ENCODE data around the gene EXOG.

Gene EXOG

GRCh38 chr3:38507120-38507519 is 11.0 kb downstream of the EXOG start:
- Histone ChIP-seq H4K20me1 (ENCODE audit: insufficient read depth) (no peaks in the 10 kb centered on the region), H3K4me2 (no peak overlapping the region), H3K27ac (no peak overlapping the region), H3K79me2 (ENCODE audit: insufficient read depth, low read depth) (no peaks in the 10 kb centered on the region), H3K4me3 (IDR thresholded peaks at IDR 0.05; ENCODE audit: insufficient read depth, low read depth, low read length) (no peak overlapping the region), H3K4me1 (ENCODE audit: low read depth, poor library complexity, severe bottlenecking) (no peaks in the 10 kb centered on the region), H3K27me3 (ENCODE audit: insufficient read depth, low read depth) (no peaks in the 10 kb centered on the region), H2AFZ (ENCODE audit: low read depth) (no peak overlapping the region), H3K36me3 (ENCODE audit: insufficient read depth) (no peaks in the 10 kb centered on the region), H3K9ac (no peak overlapping the region)
- TF ChIP-seq, protein P1, sequence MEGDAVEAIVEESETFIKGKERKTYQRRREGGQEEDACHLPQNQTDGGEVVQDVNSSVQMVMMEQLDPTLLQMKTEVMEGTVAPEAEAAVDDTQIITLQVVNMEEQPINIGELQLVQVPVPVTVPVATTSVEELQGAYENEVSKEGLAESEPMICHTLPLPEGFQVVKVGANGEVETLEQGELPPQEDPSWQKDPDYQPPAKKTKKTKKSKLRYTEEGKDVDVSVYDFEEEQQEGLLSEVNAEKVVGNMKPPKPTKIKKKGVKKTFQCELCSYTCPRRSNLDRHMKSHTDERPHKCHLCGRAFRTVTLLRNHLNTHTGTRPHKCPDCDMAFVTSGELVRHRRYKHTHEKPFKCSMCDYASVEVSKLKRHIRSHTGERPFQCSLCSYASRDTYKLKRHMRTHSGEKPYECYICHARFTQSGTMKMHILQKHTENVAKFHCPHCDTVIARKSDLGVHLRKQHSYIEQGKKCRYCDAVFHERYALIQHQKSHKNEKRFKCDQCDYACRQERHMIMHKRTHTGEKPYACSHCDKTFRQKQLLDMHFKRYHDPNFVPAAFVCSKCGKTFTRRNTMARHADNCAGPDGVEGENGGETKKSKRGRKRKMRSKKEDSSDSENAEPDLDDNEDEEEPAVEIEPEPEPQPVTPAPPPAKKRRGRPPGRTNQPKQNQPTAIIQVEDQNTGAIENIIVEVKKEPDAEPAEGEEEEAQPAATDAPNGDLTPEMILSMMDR (conservative IDR thresholded peaks at IDR 0.05; ENCODE audit: low read depth, low read length): no peak

DNA sequence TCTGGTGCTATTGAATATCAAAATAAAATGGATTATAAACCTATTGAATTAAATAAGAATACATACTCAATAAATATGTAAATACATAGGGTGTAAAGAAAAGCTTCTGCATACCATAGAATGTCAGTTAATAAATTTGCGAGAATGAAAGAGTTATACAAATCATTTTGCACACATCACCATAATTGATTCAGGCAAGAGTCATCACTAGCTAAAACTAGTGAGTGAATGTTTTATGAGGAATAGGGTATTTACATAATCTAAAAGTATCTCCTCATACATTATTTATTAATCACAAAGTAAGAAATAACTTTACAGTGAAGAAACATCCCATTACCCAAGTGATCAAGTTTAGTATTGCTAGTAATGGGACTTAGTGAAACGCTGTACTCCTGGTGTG is 13.6 kb downstream of the EXOG start:
- Histone ChIP-seq H3K27me3 (ENCODE audit: insufficient read depth, low read depth) (no peaks in the 10 kb centered on the region), H3K36me3 (ENCODE audit: insufficient read depth) (no peaks in the 10 kb centered on the region), H3K27ac (no peak overlapping the region)

GRCh38 chr3:38510631-38511030 is 14.5 kb downstream of the EXOG start:
- Histone ChIP-seq H3K4me1 (ENCODE audit: low read depth, poor library complexity, severe bottlenecking) (no peaks in the 10 kb centered on the region), H3K36me3 (ENCODE audit: insufficient read depth) (no peaks in the 10 kb centered on the region), H3K4me2 (no peak overlapping the region), H3K9ac (no peak overlapping the region), H2AFZ (ENCODE audit: low read depth) (no peak overlapping the region), H3K79me2 (ENCODE audit: insufficient read depth, low read depth) (no peaks in the 10 kb centered on the region), H4K20me1 (ENCODE audit: insufficient read depth) (no peaks in the 10 kb centered on the region), H3K4me3 (IDR thresholded peaks at IDR 0.05; ENCODE audit: insufficient read depth, low read depth, low read length) (no peak overlapping the region), H3K27ac (no peak overlapping the region), H3K27me3 (ENCODE audit: insufficient read depth, low read depth) (no peaks in the 10 kb centered on the region)
- TF ChIP-seq, protein P1 (conservative IDR thresholded peaks at IDR 0.05; ENCODE audit: low read depth, low read length): no peak

More for the DNA sequence above, 13.6 kb downstream of the EXOG start:
- no peak overlapping the region for H3K4me3 ChIP-seq (IDR thresholded peaks at IDR 0.05; ENCODE audit: insufficient read depth, low read depth, low read length)
- no peak overlapping the region for H2AFZ ChIP-seq (ENCODE audit: low read depth)
- no peaks in the 10 kb centered on the region for H4K20me1 ChIP-seq (ENCODE audit: insufficient read depth)
- H3K4me2 ChIP-seq: no peak overlapping the region
- no peak overlapping the region for H3K9ac ChIP-seq
- H3K4me1 ChIP-seq (ENCODE audit: low read depth, poor library complexity, severe bottlenecking): no peaks in the 10 kb centered on the region
- no peaks in the 10 kb centered on the region for H3K79me2 ChIP-seq (ENCODE audit: insufficient read depth, low read depth)
- TF ChIP-seq, protein P1 (conservative IDR thresholded peaks at IDR 0.05; ENCODE audit: low read depth, low read length): no peak

DNA sequence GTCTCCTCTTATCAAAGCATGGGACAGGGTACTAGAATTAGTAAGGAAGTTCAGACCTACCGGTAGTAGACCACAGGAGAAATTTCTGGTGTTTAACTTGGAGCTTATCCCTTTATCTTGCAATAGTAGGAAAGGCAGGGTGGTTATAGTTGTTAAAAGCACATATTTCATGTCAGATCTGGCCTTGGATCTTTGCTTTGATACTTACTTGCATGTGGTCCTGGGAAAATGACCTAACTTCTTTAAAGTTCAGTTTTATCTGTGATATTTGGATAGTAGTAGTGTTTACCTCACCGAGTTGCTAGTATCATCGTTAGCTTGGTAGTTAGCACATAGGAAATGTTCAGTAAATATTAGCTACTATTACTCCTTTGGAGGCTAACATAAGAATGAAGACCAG is 15.4 kb downstream of the EXOG start:
- H3K36me3 ChIP-seq (ENCODE audit: insufficient read depth): no peaks in the 10 kb centered on the region
- H4K20me1 ChIP-seq (ENCODE audit: insufficient read depth): no peaks in the 10 kb centered on the region
- H3K79me2 ChIP-seq (ENCODE audit: insufficient read depth, low read depth): no peaks in the 10 kb centered on the region

More for the DNA sequence above, 15.4 kb downstream of the EXOG start:
- Histone ChIP-seq H3K27ac (no peak overlapping the region), H3K9ac (no peak overlapping the region), H2AFZ (ENCODE audit: low read depth) (no peak overlapping the region), H3K4me2 (no peak overlapping the region), H3K4me3 (IDR thresholded peaks at IDR 0.05; ENCODE audit: insufficient read depth, low read depth, low read length) (no peak overlapping the region), H3K4me1 (ENCODE audit: low read depth, poor library complexity, severe bottlenecking) (no peaks in the 10 kb centered on the region), H3K27me3 (ENCODE audit: insufficient read depth, low read depth) (no peaks in the 10 kb centered on the region)
- TF ChIP-seq, protein P1 (conservative IDR thresholded peaks at IDR 0.05; ENCODE audit: low read depth, low read length): no peak

All from KMS-11 (cell line).